GM23338 (cell line): Measurements from ENCODE around the gene CARD10. TPM values are rescaled to one million over a fixed set of nuclear protein-coding genes. Genes with fewer than 3 reads are reported as not detected.

Experiments used
- CREB1 ChIP-seq: fragments of 250-450 bp; sonication (Bioruptor Pico); IDR thresholded peaks from 2 replicates; pipeline ENCODE4 v1.5.0; 2020; ENCODE audit warnings: low read depth, mild to moderate bottlenecking, moderate library complexity
- NANOG ChIP-seq: IDR thresholded peaks from 2 replicates; pipeline ENCODE4 v1.6.1; 2016; ENCODE audit warnings: antibody characterized with exemption, borderline replicate concordance
- POLR2AphosphoS5 ChIP-seq: IDR thresholded peaks from 2 replicates; pipeline ENCODE4 v1.6.1; 2016; ENCODE audit warnings: antibody characterized with exemption, low read depth
- ZNF331 ChIP-seq: fragments of 250-450 bp; sonication (Bioruptor Pico); IDR thresholded peaks from 2 replicates; pipeline ENCODE4 v1.5.0; 2020; ENCODE audit warnings: low read depth, mild to moderate bottlenecking, moderate library complexity
- polyA plus RNA-seq: library from polyadenylated mRNA; unstranded; fragments of >200 nt; fragmentation: Nextera tagmentation; extraction: Ambion mirVana; gene quantifications from 2 replicates; pipeline ENCODE4 v1.2.1, GENCODE V29; 2016
- total RNA-seq: library from RNA; depleted of rRNA; stranded (reverse); fragments of >200 nt; shearing (Covaris generic); gene quantifications from 2 replicates; pipeline ENCODE4 v1.2.3, GENCODE V29; 2014
- TF ChIP-seq, protein P1 (sequence below): fragments of 250-450 bp; sonication (Bioruptor Pico); IDR thresholded peaks from 2 replicates; pipeline ENCODE4 v1.5.0; 2020; ENCODE audit warnings: mild to moderate bottlenecking, moderate library complexity
- TF ChIP-seq, protein P2 (sequence below): IDR thresholded peaks from one replicate; pipeline ENCODE4 v1.6.1; 2018; ENCODE audit warnings: antibody characterized with exemption; ENCODE audit not compliant: unreplicated experiment

The CARD10 gene
- total and polyA plus RNA-seq, 2 experiments from 2014 or later = 5.4 to 17.2 TPM

DNA sequence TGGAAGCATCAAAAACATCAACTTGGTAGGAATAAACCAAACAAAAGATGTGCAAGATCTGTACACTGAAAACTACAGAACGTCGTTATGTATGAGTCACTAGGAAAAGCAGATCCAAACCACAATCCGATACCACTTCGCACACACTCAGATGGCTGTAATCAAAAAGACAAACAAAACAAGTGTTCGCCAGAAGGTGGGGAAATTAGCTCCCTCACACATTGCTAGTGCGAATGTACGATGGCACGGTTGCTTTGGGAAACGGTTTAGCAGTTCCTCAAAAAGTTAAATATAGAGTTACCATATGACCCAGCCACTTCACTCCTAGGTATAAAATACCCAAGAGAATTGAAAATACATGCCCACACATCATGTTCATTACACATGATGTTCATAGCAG, 14.8 kb upstream of the CARD10 start (continued):
- TF ChIP-seq, protein P1, sequence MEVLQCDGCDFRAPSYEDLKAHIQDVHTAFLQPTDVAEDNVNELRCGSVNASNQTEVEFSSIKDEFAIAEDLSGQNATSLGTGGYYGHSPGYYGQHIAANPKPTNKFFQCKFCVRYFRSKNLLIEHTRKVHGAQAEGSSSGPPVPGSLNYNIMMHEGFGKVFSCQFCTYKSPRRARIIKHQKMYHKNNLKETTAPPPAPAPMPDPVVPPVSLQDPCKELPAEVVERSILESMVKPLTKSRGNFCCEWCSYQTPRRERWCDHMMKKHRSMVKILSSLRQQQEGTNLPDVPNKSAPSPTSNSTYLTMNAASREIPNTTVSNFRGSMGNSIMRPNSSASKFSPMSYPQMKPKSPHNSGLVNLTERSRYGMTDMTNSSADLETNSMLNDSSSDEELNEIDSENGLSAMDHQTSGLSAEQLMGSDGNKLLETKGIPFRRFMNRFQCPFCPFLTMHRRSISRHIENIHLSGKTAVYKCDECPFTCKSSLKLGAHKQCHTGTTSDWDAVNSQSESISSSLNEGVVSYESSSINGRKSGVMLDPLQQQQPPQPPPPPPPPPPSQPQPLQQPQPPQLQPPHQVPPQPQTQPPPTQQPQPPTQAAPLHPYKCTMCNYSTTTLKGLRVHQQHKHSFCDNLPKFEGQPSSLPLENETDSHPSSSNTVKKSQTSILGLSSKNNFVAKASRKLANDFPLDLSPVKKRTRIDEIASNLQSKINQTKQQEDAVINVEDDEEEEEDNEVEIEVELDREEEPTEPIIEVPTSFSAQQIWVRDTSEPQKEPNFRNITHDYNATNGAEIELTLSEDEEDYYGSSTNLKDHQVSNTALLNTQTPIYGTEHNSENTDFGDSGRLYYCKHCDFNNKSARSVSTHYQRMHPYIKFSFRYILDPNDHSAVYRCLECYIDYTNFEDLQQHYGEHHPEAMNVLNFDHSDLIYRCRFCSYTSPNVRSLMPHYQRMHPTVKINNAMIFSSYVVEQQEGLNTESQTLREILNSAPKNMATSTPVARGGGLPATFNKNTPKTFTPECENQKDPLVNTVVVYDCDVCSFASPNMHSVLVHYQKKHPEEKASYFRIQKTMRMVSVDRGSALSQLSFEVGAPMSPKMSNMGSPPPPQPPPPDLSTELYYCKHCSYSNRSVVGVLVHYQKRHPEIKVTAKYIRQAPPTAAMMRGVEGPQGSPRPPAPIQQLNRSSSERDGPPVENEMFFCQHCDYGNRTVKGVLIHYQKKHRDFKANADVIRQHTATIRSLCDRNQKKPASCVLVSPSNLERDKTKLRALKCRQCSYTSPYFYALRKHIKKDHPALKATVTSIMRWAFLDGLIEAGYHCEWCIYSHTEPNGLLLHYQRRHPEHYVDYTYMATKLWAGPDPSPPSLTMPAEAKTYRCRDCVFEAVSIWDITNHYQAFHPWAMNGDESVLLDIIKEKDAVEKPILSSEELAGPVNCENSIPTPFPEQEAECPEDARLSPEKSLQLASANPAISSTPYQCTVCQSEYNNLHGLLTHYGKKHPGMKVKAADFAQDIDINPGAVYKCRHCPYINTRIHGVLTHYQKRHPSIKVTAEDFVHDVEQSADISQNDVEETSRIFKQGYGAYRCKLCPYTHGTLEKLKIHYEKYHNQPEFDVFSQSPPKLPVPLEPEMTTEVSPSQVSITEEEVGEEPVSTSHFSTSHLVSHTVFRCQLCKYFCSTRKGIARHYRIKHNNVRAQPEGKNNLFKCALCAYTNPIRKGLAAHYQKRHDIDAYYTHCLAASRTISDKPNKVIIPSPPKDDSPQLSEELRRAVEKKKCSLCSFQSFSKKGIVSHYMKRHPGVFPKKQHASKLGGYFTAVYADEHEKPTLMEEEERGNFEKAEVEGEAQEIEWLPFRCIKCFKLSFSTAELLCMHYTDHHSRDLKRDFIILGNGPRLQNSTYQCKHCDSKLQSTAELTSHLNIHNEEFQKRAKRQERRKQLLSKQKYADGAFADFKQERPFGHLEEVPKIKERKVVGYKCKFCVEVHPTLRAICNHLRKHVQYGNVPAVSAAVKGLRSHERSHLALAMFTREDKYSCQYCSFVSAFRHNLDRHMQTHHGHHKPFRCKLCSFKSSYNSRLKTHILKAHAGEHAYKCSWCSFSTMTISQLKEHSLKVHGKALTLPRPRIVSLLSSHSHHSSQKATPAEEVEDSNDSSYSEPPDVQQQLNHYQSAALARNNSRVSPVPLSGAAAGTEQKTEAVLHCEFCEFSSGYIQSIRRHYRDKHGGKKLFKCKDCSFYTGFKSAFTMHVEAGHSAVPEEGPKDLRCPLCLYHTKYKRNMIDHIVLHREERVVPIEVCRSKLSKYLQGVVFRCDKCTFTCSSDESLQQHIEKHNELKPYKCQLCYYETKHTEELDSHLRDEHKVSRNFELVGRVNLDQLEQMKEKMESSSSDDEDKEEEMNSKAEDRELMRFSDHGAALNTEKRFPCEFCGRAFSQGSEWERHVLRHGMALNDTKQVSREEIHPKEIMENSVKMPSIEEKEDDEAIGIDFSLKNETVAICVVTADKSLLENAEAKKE = no peak
- TF ChIP-seq POLR2AphosphoS5 (no peak), NANOG (no peak), ZNF331 (CRISPR knock-in tag) (no peak), CREB1 (CRISPR knock-in tag) (no peak)
- TF ChIP-seq, protein P2, sequence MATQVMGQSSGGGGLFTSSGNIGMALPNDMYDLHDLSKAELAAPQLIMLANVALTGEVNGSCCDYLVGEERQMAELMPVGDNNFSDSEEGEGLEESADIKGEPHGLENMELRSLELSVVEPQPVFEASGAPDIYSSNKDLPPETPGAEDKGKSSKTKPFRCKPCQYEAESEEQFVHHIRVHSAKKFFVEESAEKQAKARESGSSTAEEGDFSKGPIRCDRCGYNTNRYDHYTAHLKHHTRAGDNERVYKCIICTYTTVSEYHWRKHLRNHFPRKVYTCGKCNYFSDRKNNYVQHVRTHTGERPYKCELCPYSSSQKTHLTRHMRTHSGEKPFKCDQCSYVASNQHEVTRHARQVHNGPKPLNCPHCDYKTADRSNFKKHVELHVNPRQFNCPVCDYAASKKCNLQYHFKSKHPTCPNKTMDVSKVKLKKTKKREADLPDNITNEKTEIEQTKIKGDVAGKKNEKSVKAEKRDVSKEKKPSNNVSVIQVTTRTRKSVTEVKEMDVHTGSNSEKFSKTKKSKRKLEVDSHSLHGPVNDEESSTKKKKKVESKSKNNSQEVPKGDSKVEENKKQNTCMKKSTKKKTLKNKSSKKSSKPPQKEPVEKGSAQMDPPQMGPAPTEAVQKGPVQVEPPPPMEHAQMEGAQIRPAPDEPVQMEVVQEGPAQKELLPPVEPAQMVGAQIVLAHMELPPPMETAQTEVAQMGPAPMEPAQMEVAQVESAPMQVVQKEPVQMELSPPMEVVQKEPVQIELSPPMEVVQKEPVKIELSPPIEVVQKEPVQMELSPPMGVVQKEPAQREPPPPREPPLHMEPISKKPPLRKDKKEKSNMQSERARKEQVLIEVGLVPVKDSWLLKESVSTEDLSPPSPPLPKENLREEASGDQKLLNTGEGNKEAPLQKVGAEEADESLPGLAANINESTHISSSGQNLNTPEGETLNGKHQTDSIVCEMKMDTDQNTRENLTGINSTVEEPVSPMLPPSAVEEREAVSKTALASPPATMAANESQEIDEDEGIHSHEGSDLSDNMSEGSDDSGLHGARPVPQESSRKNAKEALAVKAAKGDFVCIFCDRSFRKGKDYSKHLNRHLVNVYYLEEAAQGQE = no peak
